K562 (cell line): Measurements from ENCODE around the gene COMMD1. TPM values are rescaled to one million over a fixed set of nuclear protein-coding genes. Genes with fewer than 3 reads are reported as not detected.

Source experiments
- C11orf30 ChIP-seq: fragments of 450-650 bp; IDR thresholded peaks from 2 replicates; pipeline ENCODE4 v1.6.1; 2016; ENCODE audit warnings: low read depth, mild to moderate bottlenecking
- DIDO1 ChIP-seq: fragments of 450-650 bp; IDR thresholded peaks from 2 replicates; pipeline ENCODE4 v1.6.1; 2016; ENCODE audit warnings: low read depth, missing biosample characterization, missing genetic modification characterization
- GABPB1 ChIP-seq: sonication (generic); formaldehyde crosslinking; IDR thresholded peaks from 2 replicates; pipeline ENCODE4 v1.8.0; 2022; ENCODE audit warnings: mild to moderate bottlenecking, missing genetic modification reagents
- KDM1A ChIP-seq, 2 experiments: fragments of 450-650 bp; IDR thresholded peaks; 2 replicates each; pipeline ENCODE4 v1.6.1; 2016; ENCODE audit warnings: mild to moderate bottlenecking in 2 of 2
- KLF6 ChIP-seq: fragments of 250-450 bp; sonication (Bioruptor Pico); IDR thresholded peaks from 2 replicates; pipeline ENCODE4 v1.4.0; 2020; ENCODE audit warnings: mild to moderate bottlenecking, moderate library complexity, borderline replicate concordance
- MCM3 ChIP-seq: fragments of 450-650 bp; IDR thresholded peaks from 2 replicates; pipeline ENCODE4 v1.6.1; 2016
- MCM5 ChIP-seq: fragments of 450-650 bp; IDR thresholded peaks from 2 replicates; pipeline ENCODE4 v1.6.1; 2016; ENCODE audit warnings: low read depth
- NFRKB ChIP-seq: fragments of 450-650 bp; IDR thresholded peaks from 2 replicates; pipeline ENCODE4 v1.6.1; 2016; ENCODE audit warnings: low read depth
- PHF8 ChIP-seq: fragments of 200-600 bp; sonication (generic); IDR thresholded peaks from 2 replicates; pipeline ENCODE4 v1.6.1; 2012; ENCODE audit warnings: mixed run types, mild to moderate bottlenecking, inconsistent platforms, low read length, moderate library complexity, borderline replicate concordance
- SIN3A ChIP-seq, 2 experiments: fragments of 150-350 bp in 1 of 2; IDR thresholded peaks; 2 replicates each; pipeline ENCODE4 v1.6.1; 2011 to 2016; ENCODE audit warnings: borderline replicate concordance in 2 of 2, low read depth in 2 of 2, low read length in 2 of 2, mild to moderate bottlenecking in 2 of 2, moderate library complexity in 2 of 2; ENCODE audit not compliant: control insufficient read depth in 1 of 2
- SMAD1 ChIP-seq: fragments of 150-350 bp; IDR thresholded peaks from 2 replicates; pipeline ENCODE4 v1.6.1; 2014; ENCODE audit warnings: low read length, low read depth; ENCODE audit not compliant: partially characterized antibody
- SP2 ChIP-seq: IDR thresholded peaks from 2 replicates; pipeline ENCODE4 v1.6.1; 2011; ENCODE audit warnings: mild to moderate bottlenecking, low read depth, low read length, moderate library complexity; ENCODE audit not compliant: poor library complexity, severe bottlenecking; ENCODE audit errors: extremely low read depth
- SRSF1 ChIP-seq: fragments of 200-400 bp; formaldehyde crosslinking; IDR thresholded peaks from 2 replicates; pipeline ENCODE4 v1.6.1; 2017; ENCODE audit warnings: mild to moderate bottlenecking, low read depth, low read length, moderate library complexity
- YY1 ChIP-seq, 3 experiments: IDR thresholded peaks; 2 replicates each; pipeline ENCODE4 v1.6.1; 2011; ENCODE audit warnings: low read length in 2 of 3, mild to moderate bottlenecking in 2 of 3, moderate library complexity in 2 of 3, borderline replicate concordance in 1 of 3, control low read depth in 1 of 3, low read depth in 1 of 3; ENCODE audit not compliant: insufficient read depth in 3 of 3, insufficient replicate concordance in 2 of 3, control insufficient read depth in 1 of 3, insufficient read length in 1 of 3; ENCODE audit errors: extremely low read depth in 1 of 3
- ZFP30 ChIP-seq: fragments of 250-450 bp; sonication (Bioruptor Pico); IDR thresholded peaks from 2 replicates; pipeline ENCODE4 v1.8.0; 2022; ENCODE audit warnings: moderate library complexity, mild to moderate bottlenecking, inconsistent platforms, borderline replicate concordance
- ZNF584 ChIP-seq: fragments of 200-800 bp; sonication (Bioruptor generic); IDR thresholded peaks from 2 replicates; pipeline ENCODE4 v1.6.1; 2016; ENCODE audit warnings: low read depth, mild to moderate bottlenecking, missing genetic modification characterization, missing compliant biosample characterization
- ZNF696 ChIP-seq: fragments of 250-450 bp; sonication (Bioruptor Pico); conservative IDR thresholded peaks from 2 replicates; pipeline ENCODE4 v1.4.0; 2020; ENCODE audit warnings: mild to moderate bottlenecking, moderate library complexity
- polyA plus RNA-seq, 8 experiments: library from polyadenylated mRNA; depleted of rRNA in 4 of 8; stranded (reverse) in 5 of 8; unstranded in 3 of 8; fragments of >200 nt; fragmentation: Nextera tagmentation in 2 of 8; fragmentation: Illumina TruSeq in 1 of 8; extraction: Ambion mirVana in 2 of 8; extraction: Trizol in 1 of 8; gene quantifications; 2 replicates each; pipeline versions ENCODE4 v1.2.1 to v1.2.3, GENCODE V29; 2011 to 2014; ENCODE audit warnings: inconsistent platforms in 1 of 8, missing spikeins in 1 of 8
- total RNA-seq, 7 experiments: library from RNA; depleted of rRNA in 6 of 7; stranded (reverse); fragments of >200 nt in 6 of 7; fragmentation: Illumina TruSeq in 2 of 7; extraction: Trizol in 2 of 7; gene quantifications; 2 replicates each; pipeline versions ENCODE4 v1.2.1 to v1.2.3, GENCODE V29; 2011 to 2021; ENCODE audit warnings: low replicate concordance in 1 of 7
- TF ChIP-seq, protein P1 (sequence below): sonication (generic); formaldehyde crosslinking; IDR thresholded peaks from 2 replicates; pipeline ENCODE4 v1.8.1; 2023; ENCODE audit warnings: mild to moderate bottlenecking, missing genetic modification reagents, moderate library complexity
- TF ChIP-seq, protein P2 (sequence below): fragments of 250-450 bp; sonication (Bioruptor Pico); IDR thresholded peaks from 2 replicates; pipeline ENCODE4 v1.8.0; 2021; ENCODE audit warnings: moderate library complexity, mild to moderate bottlenecking, inconsistent platforms
- TF ChIP-seq, protein P3 (sequence below), 2 experiments: IDR thresholded peaks; 2 replicates each; pipeline ENCODE4 v1.6.1; 2012; ENCODE audit warnings: improper control_type of control experiment in 2 of 2, low read depth in 2 of 2, low read length in 2 of 2, borderline replicate concordance in 1 of 2
- TF ChIP-seq, protein P4 (sequence below): fragments of 250-450 bp; sonication (Bioruptor Pico); IDR thresholded peaks from 2 replicates; pipeline ENCODE4 v1.8.0; 2021; ENCODE audit warnings: moderate library complexity, mild to moderate bottlenecking, inconsistent platforms

Gene COMMD1
- total and polyA plus RNA-seq, 9 of the 15 experiments (the other 6 are each of a cell fraction or from before 2014, with no cell fraction given): 14.4 to 77.0 (median 21.4) TPM

DNA sequence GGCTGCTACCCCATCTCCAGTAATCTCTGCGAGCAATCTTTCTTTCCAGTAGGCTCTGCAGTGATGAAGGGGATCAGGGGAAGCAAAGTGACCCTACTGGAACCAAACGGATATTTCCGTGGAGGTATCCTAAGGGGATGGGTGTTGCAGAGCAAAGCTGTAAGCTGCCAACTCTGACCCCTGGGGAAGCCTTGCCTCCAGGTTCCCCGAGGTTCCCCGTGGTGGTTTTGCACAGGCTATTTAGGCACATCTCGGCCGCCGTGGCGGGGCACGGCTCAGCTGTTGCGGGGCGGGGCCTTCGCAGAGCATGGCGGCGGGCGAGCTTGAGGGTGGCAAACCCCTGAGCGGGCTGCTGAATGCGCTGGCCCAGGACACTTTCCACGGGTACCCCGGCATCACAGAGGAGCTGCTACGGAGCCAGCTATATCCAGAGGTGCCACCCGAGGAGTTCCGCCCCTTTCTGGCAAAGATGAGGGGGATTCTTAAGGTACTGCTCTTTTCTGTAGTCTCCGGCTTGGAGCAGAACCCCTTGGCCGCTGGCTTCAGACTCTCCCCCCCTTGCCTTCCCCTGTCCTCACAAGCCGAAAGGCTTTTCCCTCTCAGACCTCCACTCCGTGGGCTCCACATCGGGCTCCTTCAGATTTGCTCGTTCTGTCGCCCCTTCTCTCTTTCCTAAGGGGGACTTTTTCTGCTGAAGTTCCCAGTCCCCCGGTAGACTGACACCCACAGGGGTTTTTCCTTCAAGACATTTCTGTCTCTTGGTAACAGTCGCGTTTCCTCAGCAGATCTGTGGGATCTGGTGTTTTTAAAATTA lies at the start of gene COMMD1 (continued):
- TF ChIP-seq, protein P1, sequence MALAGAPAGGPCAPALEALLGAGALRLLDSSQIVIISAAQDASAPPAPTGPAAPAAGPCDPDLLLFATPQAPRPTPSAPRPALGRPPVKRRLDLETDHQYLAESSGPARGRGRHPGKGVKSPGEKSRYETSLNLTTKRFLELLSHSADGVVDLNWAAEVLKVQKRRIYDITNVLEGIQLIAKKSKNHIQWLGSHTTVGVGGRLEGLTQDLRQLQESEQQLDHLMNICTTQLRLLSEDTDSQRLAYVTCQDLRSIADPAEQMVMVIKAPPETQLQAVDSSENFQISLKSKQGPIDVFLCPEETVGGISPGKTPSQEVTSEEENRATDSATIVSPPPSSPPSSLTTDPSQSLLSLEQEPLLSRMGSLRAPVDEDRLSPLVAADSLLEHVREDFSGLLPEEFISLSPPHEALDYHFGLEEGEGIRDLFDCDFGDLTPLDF: no peak
- peak; percentile 56 to 92 (median 89) for TF ChIP-seq YY1 (IDR thresholded peaks at IDR 0.05; ENCODE audit: borderline replicate concordance in 1 of 3, control insufficient read depth in 1 of 3, extremely low read depth in 1 of 3, insufficient read depth in 3 of 3, insufficient read length in 1 of 3, insufficient replicate concordance in 2 of 3, low read depth in 1 of 3, low read length in 2 of 3)
- TF ChIP-seq, protein P2, sequence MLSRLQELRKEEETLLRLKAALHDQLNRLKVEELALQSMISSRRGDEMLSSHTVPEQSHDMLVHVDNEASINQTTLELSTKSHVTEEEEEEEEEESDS (CRISPR knock-in tag): no peak
- no peak for TF ChIP-seq SP2
- TF ChIP-seq GABPB1 (CRISPR knock-in tag): 0 out of 2 replicates have a peak, but pooled peaks have one; percentile 35
- TF ChIP-seq ZNF696 (CRISPR knock-in tag): no peak
- peak; percentile 59; the same call in 1 of the 2 replicates for TF ChIP-seq DIDO1
- TF ChIP-seq KLF6 (CRISPR knock-in tag): no peak
- TF ChIP-seq PHF8: peak; percentile 84
- TF ChIP-seq, protein P3, sequence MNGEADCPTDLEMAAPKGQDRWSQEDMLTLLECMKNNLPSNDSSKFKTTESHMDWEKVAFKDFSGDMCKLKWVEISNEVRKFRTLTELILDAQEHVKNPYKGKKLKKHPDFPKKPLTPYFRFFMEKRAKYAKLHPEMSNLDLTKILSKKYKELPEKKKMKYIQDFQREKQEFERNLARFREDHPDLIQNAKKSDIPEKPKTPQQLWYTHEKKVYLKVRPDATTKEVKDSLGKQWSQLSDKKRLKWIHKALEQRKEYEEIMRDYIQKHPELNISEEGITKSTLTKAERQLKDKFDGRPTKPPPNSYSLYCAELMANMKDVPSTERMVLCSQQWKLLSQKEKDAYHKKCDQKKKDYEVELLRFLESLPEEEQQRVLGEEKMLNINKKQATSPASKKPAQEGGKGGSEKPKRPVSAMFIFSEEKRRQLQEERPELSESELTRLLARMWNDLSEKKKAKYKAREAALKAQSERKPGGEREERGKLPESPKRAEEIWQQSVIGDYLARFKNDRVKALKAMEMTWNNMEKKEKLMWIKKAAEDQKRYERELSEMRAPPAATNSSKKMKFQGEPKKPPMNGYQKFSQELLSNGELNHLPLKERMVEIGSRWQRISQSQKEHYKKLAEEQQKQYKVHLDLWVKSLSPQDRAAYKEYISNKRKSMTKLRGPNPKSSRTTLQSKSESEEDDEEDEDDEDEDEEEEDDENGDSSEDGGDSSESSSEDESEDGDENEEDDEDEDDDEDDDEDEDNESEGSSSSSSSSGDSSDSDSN (IDR thresholded peaks at IDR 0.05; ENCODE audit: borderline replicate concordance in 1 of 2, low read depth in 2 of 2, low read length in 2 of 2): 0 out of 4 replicates have a peak, but pooled peaks of 1 of the 2 experiments have one; percentile 22
- TF ChIP-seq MCM5: no peak
- TF ChIP-seq, protein P4, sequence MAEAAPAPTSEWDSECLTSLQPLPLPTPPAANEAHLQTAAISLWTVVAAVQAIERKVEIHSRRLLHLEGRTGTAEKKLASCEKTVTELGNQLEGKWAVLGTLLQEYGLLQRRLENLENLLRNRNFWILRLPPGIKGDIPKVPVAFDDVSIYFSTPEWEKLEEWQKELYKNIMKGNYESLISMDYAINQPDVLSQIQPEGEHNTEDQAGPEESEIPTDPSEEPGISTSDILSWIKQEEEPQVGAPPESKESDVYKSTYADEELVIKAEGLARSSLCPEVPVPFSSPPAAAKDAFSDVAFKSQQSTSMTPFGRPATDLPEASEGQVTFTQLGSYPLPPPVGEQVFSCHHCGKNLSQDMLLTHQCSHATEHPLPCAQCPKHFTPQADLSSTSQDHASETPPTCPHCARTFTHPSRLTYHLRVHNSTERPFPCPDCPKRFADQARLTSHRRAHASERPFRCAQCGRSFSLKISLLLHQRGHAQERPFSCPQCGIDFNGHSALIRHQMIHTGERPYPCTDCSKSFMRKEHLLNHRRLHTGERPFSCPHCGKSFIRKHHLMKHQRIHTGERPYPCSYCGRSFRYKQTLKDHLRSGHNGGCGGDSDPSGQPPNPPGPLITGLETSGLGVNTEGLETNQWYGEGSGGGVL: no peak
- no peak for TF ChIP-seq MCM3
- TF ChIP-seq SRSF1: no peak
- peak; percentile 93; a peak in 3 of 4 replicates for TF ChIP-seq SIN3A (IDR thresholded peaks at IDR 0.05; ENCODE audit: borderline replicate concordance in 2 of 2, control insufficient read depth in 1 of 2, low read depth in 2 of 2, low read length in 2 of 2)
- no peak for TF ChIP-seq ZFP30 (CRISPR knock-in tag)
- no peak for TF ChIP-seq ZNF584 (CRISPR knock-in tag)
- no peak for TF ChIP-seq SMAD1
- TF ChIP-seq KDM1A (IDR thresholded peaks at IDR 0.05): no peak
- 0 out of 2 replicates have a peak, but pooled peaks have one; percentile 49 for TF ChIP-seq NFRKB
- peak; percentile 84 for TF ChIP-seq C11orf30
